Measurements from ENCODE around the gene SETD5. TPM values are rescaled to one million over a fixed set of nuclear protein-coding genes. Genes with fewer than 3 reads are reported as not detected.

The SETD5 gene, protein sequence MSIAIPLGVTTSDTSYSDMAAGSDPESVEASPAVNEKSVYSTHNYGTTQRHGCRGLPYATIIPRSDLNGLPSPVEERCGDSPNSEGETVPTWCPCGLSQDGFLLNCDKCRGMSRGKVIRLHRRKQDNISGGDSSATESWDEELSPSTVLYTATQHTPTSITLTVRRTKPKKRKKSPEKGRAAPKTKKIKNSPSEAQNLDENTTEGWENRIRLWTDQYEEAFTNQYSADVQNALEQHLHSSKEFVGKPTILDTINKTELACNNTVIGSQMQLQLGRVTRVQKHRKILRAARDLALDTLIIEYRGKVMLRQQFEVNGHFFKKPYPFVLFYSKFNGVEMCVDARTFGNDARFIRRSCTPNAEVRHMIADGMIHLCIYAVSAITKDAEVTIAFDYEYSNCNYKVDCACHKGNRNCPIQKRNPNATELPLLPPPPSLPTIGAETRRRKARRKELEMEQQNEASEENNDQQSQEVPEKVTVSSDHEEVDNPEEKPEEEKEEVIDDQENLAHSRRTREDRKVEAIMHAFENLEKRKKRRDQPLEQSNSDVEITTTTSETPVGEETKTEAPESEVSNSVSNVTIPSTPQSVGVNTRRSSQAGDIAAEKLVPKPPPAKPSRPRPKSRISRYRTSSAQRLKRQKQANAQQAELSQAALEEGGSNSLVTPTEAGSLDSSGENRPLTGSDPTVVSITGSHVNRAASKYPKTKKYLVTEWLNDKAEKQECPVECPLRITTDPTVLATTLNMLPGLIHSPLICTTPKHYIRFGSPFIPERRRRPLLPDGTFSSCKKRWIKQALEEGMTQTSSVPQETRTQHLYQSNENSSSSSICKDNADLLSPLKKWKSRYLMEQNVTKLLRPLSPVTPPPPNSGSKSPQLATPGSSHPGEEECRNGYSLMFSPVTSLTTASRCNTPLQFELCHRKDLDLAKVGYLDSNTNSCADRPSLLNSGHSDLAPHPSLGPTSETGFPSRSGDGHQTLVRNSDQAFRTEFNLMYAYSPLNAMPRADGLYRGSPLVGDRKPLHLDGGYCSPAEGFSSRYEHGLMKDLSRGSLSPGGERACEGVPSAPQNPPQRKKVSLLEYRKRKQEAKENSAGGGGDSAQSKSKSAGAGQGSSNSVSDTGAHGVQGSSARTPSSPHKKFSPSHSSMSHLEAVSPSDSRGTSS (N-terminal part only)
- total RNA-seq = 145 and 149 TPM in 2 replicates
- 48.2 and 64.5 TPM in 2 replicates for polyA plus RNA-seq
- polyA plus RNA-seq (2011; cell fraction: cytosol; rRNA removed) = 42.1 and 44.2 TPM in 2 replicates
- 260 and 310 TPM in 2 replicates for polyA plus RNA-seq (2011; cell fraction: nucleus; rRNA removed)
- 56.6 and 64.1 TPM in 2 replicates for polyA plus RNA-seq (2012)
- 135 and 172 TPM in 2 replicates for polyA minus RNA-seq
- 54.6 TPM for polyA minus RNA-seq (2011; cell fraction: cytosol; rRNA and poly(A)+ RNA removed)
- 250 and 314 TPM in 2 replicates for polyA minus RNA-seq (2011; cell fraction: nucleus; rRNA and poly(A)+ RNA removed)
- percentile 98 among the genes with signal in this experiment for Bru-seq, nascent RNA
- percentile 91 among the genes with signal in this experiment for BruChase-seq, experiment 1, labeled RNA remaining after a 6-hour chase
- BruChase-seq, experiment 2, labeled RNA remaining after a 2-hour chase = percentile 96 among the genes with signal in this experiment
- long read RNA-seq, partial matches to known transcripts = 12 of 60 reads
- long read RNA-seq, other reads (novel, unspliced or antisense) = 47 of 60 reads

DNA sequence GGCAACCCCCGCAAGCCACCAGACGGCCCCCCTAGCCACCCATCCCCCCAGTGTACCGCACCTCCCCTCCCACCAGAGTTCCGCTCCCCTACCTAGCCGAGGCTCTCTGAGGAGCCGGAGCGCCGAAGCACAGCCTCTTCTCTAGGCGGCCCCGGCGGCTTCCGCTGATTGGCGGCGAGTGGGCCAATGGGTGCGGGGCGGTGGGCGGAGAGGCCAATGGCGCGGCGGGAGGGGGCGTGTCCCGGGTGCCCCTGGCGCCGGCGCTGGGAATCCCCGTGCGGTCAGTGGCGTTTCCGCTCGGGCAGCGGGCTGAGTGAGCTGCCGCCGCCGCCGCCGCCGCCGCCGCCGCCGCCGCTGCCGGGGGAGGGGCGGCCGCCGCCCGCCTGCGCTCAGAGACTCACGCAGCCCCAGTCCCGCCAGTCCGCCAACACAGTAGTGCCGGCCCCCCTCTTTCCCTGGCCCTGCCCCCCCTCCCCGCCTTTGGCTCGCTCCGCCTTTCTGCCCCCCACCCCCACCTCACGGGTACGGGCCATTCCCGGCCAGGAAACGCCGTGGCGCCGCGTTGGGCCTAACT, at the start of gene SETD5:
TSS of gene SETD5 (plus strand) at position 284 of the 574 bp plus-strand sequence. CDS start 31,324 bp downstream, outside the sequence.
- H3K36me3 ChIP-seq (ENCODE audit: control insufficient read depth in 2 of 2, extremely low read depth in 1 of 2, insufficient read depth in 2 of 2, low read length in 2 of 2) = peaks cover 3 to 5% of the 10 kb centered on the region in 2 experiments
- peak within 1 kb of the TSS; percentile 99 for H3K9ac ChIP-seq (replicated peaks; ENCODE audit: extremely low read depth, insufficient read depth, low read length)
- intact Hi-C loops (cut with micrococcal nuclease) = loop anchor here (1.0 to 2.0 kb wide), 2 partner anchors 333 to 395 kb away; partner anchors contain the start of genes BRPF1 and TADA3
- peak; percentile 96 for DNase-seq (ENCODE audit: low read depth, low spot score)
- H3K9me1 ChIP-seq (replicated peaks; ENCODE audit: control insufficient read depth, extremely low read depth, insufficient read depth, low read length) = no peaks in the 10 kb centered on the region
- peak within 1 kb of the TSS; percentile 57 to 96 (median 94) for H3K4me3 ChIP-seq (replicated peaks in 1 of 3; ENCODE audit: insufficient read depth in 1 of 3, low read depth in 1 of 3, low read length in 3 of 3)
- no peaks in the 10 kb centered on the region for H3K9me3 ChIP-seq (replicated peaks; ENCODE audit: control insufficient read depth, insufficient read depth, low read length)
- H3K4me1 ChIP-seq (ENCODE audit: control insufficient read depth, extremely low read depth, insufficient read depth, low read length) = peaks cover 59% of the 10 kb centered on the region
- peak within 1 kb of the TSS; percentile 96 for H3K4me2 ChIP-seq (ENCODE audit: insufficient read depth, low read length)
- peaks cover 85% of the 10 kb centered on the region for H3K79me2 ChIP-seq (ENCODE audit: control insufficient read depth, insufficient read depth, low read length)
- ChIA-PET POLR2A (interaction anchor here (0.6 to 3.1 kb wide), 12 partner anchors 10 to 947 kb away, joined by 3 to 36 read pairs (median 4); partner anchors contain the start of gene THUMPD3), CTCF (interaction anchor here (1.4 kb wide), 1 partner anchor 24 kb away, joined by 6 read pairs; no protein-coding TSS in a partner anchor)
- peaks cover 8% of the 10 kb centered on the region for H4K20me1 ChIP-seq (replicated peaks; ENCODE audit: control insufficient read depth, extremely low read depth, insufficient read depth, low read length)
- BruUV-seq (replicated peaks) = no TSS peak
- TF ChIP-seq EZH2 (IDR thresholded peaks at IDR 0.05; ENCODE audit: borderline replicate concordance, low read depth, low read length, severe bottlenecking) = no peak
- TF ChIP-seq MYC (IDR thresholded peaks at IDR 0.05; ENCODE audit: low read depth, low read length) = peak; percentile 31
- TF ChIP-seq FOS (IDR thresholded peaks at IDR 0.05; ENCODE audit: borderline replicate concordance, insufficient read depth, low read length) = no peak
- TF ChIP-seq, protein P1, sequence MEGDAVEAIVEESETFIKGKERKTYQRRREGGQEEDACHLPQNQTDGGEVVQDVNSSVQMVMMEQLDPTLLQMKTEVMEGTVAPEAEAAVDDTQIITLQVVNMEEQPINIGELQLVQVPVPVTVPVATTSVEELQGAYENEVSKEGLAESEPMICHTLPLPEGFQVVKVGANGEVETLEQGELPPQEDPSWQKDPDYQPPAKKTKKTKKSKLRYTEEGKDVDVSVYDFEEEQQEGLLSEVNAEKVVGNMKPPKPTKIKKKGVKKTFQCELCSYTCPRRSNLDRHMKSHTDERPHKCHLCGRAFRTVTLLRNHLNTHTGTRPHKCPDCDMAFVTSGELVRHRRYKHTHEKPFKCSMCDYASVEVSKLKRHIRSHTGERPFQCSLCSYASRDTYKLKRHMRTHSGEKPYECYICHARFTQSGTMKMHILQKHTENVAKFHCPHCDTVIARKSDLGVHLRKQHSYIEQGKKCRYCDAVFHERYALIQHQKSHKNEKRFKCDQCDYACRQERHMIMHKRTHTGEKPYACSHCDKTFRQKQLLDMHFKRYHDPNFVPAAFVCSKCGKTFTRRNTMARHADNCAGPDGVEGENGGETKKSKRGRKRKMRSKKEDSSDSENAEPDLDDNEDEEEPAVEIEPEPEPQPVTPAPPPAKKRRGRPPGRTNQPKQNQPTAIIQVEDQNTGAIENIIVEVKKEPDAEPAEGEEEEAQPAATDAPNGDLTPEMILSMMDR (IDR thresholded peaks at IDR 0.05; ENCODE audit: extremely low read depth in 1 of 2, insufficient read depth in 1 of 2, low read depth in 1 of 2, low read length in 2 of 2) = no peak
- TF ChIP-seq POLR2AphosphoS5 (IDR thresholded peaks at IDR 0.05; ENCODE audit: insufficient read depth, low read depth, low read length) = peak; percentile 75
- no peak for TF ChIP-seq GATA2 (IDR thresholded peaks at IDR 0.05; ENCODE audit: insufficient read depth, insufficient read length, low read depth, low read length)
- TF ChIP-seq POLR2A (IDR thresholded peaks at IDR 0.05; ENCODE audit: low read depth, low read length) = peak; percentile 65
- no peak for TF ChIP-seq JUN (IDR thresholded peaks at IDR 0.05; ENCODE audit: borderline replicate concordance, insufficient read depth, insufficient read length, low read depth)
- TF ChIP-seq, protein P2, sequence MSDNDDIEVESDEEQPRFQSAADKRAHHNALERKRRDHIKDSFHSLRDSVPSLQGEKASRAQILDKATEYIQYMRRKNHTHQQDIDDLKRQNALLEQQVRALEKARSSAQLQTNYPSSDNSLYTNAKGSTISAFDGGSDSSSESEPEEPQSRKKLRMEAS (IDR thresholded peaks at IDR 0.05; ENCODE audit: insufficient read depth, insufficient read length) = no peak
- peak within 1 kb of the TSS; percentile 93 for H3K27ac ChIP-seq (ENCODE audit: insufficient read depth, low read depth, low read length)
- no peaks in the 10 kb centered on the region for H3K27me3 ChIP-seq (ENCODE audit: control insufficient read depth in 2 of 2, insufficient read depth in 2 of 2, low read length in 2 of 2)
- H2AFZ ChIP-seq (ENCODE audit: low read depth, low read length) = no peak within 1 kb of the TSS
- no peak for FAIRE-seq
- dilution Hi-C loops (cut with MboI; ENCODE audit: extremely low pct_ligation_motif_present, low sequenced_read_pairs) = no loop called here

All from endothelial cell of umbilical vein (primary cell).